GM13977 (cell line): ENCODE results near the gene SUN1.

Experiments
- DNase-seq: peaks from one replicate; pipeline ENCODE4 v3.0.0; 2012; ENCODE audit warnings: low spot score
- in situ Hi-C: fragments of 300-500 bp; cut with MboI; formaldehyde crosslinking; loops from one replicate; pipeline ENCODE4 v1.12.0; 2022; ENCODE audit warnings: low sequenced_read_pairs, low pct_unique_long_range_greater_than_20kb, mixed read lengths, inconsistent platforms; ENCODE audit not compliant: unreplicated experiment
- TF ChIP-seq, protein P1 (sequence below): IDR thresholded peaks from 2 replicates; pipeline ENCODE4 v1.5.1; 2012; ENCODE audit warnings: mild to moderate bottlenecking, control low read depth; ENCODE audit not compliant: insufficient read depth; ENCODE audit errors: extremely low read depth, missing control alignments

Gene SUN1

DNA sequence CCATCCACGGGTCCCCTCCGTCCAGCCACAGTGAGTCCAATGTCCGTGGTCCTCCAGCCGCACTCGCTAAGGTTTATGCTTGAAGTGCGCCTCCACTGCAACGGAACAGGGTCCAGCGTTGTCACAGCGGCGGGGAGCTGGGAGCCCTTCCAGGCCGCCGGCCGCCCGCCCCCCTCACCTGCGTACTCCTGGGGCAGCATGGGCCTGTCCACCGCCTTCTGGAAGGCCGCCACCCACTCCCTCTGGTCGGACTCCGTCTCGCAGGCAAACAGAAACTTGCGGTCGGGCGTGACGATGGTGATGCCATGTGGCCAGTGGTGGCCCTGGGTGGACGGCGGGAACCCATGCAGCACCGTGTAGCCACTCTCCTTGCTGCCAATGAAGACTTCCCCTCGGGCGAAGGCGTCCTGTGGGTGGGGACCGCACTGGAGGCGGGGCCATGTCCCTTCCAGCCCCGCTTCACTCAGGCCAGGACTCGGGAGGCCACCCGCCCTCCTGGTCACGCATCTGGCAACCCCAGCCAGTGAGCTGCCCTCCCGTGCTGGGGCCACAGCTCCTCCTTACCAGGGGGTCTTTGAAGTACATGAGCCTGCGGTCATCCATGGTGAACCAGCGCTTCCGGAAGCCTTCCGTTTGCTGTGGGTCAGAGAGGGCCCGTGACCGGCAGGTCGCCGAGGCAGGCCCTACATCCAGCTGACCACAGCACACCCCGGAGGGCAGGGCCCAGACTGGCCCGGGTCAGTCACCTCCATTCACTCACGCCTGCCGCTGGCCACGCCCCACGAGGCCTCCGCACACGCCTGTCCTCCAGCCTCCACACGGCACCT is 66.8 kb downstream of the SUN1 start:
- in situ Hi-C loops = no loop called here
- no peak for DNase-seq
- TF ChIP-seq, protein P1, sequence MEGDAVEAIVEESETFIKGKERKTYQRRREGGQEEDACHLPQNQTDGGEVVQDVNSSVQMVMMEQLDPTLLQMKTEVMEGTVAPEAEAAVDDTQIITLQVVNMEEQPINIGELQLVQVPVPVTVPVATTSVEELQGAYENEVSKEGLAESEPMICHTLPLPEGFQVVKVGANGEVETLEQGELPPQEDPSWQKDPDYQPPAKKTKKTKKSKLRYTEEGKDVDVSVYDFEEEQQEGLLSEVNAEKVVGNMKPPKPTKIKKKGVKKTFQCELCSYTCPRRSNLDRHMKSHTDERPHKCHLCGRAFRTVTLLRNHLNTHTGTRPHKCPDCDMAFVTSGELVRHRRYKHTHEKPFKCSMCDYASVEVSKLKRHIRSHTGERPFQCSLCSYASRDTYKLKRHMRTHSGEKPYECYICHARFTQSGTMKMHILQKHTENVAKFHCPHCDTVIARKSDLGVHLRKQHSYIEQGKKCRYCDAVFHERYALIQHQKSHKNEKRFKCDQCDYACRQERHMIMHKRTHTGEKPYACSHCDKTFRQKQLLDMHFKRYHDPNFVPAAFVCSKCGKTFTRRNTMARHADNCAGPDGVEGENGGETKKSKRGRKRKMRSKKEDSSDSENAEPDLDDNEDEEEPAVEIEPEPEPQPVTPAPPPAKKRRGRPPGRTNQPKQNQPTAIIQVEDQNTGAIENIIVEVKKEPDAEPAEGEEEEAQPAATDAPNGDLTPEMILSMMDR = no peak

DNA sequence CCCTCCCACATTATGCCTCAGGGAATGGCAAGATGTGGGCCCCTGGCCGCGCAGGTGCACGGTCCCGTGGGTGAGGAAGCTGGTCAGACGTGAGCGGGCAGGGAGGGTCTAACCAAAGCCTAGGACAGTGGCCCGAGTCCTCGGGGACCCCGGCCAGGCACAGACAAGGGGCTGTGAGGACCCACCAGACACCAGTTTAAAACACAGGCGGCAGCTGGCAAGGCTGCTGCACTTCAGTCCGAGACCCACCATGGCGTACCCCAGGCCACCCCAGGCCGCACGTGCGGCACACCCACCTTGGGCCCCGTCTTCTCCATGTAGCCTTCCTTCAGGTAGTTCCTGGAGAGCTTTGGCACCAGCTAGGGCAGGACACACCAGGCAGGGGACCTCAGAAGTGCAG is 67.5 kb downstream of the SUN1 start:
- no peak for DNase-seq
- in situ Hi-C loops = no loop called here
- TF ChIP-seq, protein P1 = no peak

DNA sequence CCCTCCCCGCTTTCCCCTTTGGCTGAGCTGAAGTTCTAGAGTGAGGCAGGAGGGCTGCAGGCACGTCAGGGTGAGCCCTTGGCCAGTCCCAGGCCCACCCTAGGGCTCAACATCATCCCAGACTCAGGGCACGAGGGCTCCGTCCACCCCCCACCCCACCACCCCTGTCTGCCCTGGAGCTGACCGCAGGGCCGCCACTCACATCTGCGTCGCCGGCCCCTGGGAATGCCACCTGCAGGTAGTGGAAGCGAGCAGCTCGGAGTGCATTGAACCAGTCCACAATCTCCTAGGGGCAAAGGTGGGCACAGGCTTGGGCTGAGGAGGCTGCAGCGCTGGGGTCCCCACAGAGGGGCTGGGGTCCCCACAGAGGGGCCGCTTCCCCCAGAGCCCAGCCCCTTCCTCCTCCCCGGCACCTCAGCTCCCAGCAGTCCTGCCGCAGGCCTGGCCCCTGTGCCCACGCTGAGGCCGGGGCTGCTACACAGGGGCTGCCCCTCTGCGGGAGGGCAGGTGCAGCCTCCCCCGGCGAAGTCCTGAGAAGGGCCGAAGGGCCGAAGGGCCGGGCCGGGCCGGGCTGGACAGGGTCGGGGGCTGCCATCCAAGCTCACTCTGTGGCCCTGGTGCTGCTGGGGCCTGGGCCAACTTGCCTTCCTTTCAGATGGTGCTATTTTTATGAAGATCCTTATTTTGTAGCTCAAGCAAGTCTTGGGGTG is 68.2 kb downstream of the SUN1 start:
- DNase-seq = no peak
- TF ChIP-seq, protein P1 = no peak
- in situ Hi-C loops = no loop called here

DNA sequence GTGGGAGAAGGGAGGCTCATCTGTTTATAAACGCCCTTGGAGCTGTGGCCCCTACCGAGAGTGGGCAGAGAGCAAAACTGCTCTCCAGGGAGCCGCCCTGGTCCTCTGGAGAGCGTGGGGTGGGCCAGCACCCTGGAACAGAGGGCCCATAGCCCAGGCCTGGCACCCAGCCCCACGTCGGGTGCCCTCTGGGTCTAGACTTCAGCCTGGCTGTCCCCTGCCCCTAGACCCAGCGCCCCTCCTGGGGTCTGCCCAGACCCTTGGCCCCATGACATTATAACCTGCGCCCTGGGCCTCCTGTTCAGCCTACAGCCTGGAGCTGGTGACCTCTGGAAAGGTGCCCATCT is 68.7 kb downstream of the SUN1 start:
- TF ChIP-seq, protein P1 = no peak
- no peak for DNase-seq
- in situ Hi-C loops = no loop called here

DNA sequence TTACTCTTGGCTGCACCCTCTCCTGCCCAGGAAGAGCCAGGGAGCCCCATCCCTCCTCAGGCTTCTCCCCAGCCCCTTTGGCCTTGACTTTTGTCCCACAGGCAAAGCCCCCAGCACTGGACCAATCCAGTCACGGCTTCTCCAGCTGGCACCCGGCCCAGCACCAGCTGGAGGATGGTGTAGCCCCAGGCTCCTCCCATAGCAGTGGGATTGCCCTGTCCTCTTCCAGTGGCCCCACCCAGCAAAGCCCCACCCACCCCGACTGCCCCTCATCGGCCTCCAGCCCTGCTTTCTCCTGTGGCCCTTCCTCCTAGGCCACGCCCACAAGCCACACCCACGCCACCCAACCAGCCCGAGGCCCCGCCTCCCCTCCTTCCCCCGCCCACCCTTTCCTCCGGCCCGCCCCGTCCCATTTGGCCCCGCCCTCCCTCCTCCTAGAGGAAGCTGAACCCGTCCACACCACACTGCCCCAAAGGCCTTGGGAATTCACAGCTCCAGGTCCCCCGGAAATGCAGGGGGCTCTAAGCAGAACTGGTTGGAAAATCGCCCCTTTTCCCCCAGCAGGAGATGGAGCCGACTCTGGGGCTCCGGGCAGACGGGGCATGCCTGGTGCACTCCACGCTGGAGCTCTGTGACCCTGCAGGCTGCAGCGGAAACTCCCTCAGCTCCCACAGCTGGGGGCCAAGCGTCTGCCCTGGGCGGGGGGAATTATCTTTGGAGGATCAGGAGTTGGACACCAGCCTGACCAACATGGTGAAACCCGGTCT is 69.3 kb downstream of the SUN1 start:
- TF ChIP-seq, protein P1 = no peak
- peak; percentile 89 for DNase-seq
- in situ Hi-C loops = no loop called here

DNA sequence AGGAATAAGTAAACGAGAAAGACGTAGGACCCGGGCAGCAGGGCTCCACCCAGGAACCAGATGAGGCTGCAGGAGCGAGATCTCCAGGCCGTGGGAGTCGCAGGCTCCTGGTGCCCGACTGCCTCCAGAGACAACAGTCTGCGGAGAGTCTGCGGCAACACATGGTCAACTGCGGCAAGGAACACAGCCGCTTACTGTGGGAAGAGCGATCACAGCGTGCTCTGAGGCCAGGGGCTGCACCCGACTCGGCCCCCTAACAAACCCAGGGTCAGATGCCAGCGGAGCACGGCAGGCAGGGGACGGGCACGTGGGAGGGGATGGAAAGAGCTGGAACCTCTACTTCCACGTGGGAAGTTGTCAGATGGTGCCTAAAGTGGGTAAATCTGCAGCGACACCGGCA is 70.7 kb downstream of the SUN1 start:
- TF ChIP-seq, protein P1 = no peak
- in situ Hi-C loops = no loop called here

More for the DNA sequence above, 70.7 kb downstream of the SUN1 start:
- DNase-seq = no peak
